Heart left ventricle (tissue), 16 donors: ENCODE measurements around the gene CAMK2B. TPM values are rescaled to one million over a fixed set of nuclear protein-coding genes. Genes with fewer than 3 reads are reported as not detected.
"Not testable (repeated sequence)": the region's sequence is repeated elsewhere in the genome, so short reads cannot be mapped to it uniquely, and the experiment has no call there.

ENCODE experiments used
- ATAC-seq, 4 donors: fragments of 200-7000 bp; cut with Tn5 transposase; one replicate each; pipeline ENCODE4 v1.9.1; 2020 to 2022; ENCODE audit warnings: moderate library complexity in 4 of 4, mild to moderate bottlenecking in 3 of 4, moderate number of reproducible peaks in 1 of 4
- DNase-seq, 5 donors: peaks; one replicate each; pipeline ENCODE4 v3.0.0-alpha.2; 2020
- H3K27ac ChIP-seq, 12 donors: fragments of 200-600 bp; sonication (generic) in 4 of 12; one replicate each; pipeline versions ENCODE4 v1.5.0 to v1.8.0; 2016 to 2022; ENCODE audit warnings: mild to moderate bottlenecking in 2 of 12
- H3K27me3 ChIP-seq, 9 donors: fragments of 200-600 bp; sonication (generic) in 2 of 9; one replicate each; pipeline versions ENCODE4 v1.5.1 to v1.8.0; 2016 to 2022; ENCODE audit warnings: mild to moderate bottlenecking in 3 of 9
- H3K36me3 ChIP-seq, 9 donors: fragments of 200-600 bp; sonication (generic) in 2 of 9; one replicate each; pipeline versions ENCODE4 v1.5.0 to v1.8.0; 2018 to 2022; ENCODE audit warnings: mild to moderate bottlenecking in 2 of 9
- H3K4me1 ChIP-seq, 12 donors: fragments of 200-600 bp; sonication (generic) in 4 of 12; one replicate each; pipeline versions ENCODE4 v1.5.0 to v1.8.0; 2016 to 2022; ENCODE audit warnings: mild to moderate bottlenecking in 3 of 12
- H3K4me3 ChIP-seq, 12 donors: fragments of 200-600 bp; sonication (generic) in 4 of 12; one replicate each; pipeline versions ENCODE4 v1.5.0 to v1.8.0; 2017 to 2022; ENCODE audit warnings: mild to moderate bottlenecking in 9 of 12, moderate library complexity in 4 of 12
- H3K9me3 ChIP-seq, 12 donors: fragments of 200-600 bp; sonication (generic) in 4 of 12; one replicate each; pipeline versions ENCODE4 v1.5.0 to v1.8.0; 2016 to 2022; ENCODE audit warnings: mild to moderate bottlenecking in 1 of 12
- CTCF ChIP-seq, 12 donors: fragments of 200-600 bp; sonication (generic) in 4 of 12; IDR thresholded peaks; one replicate each; pipeline versions ENCODE4 v1.5.0 to v1.8.0; 2018 to 2022; ENCODE audit warnings: antibody characterized with exemption in 12 of 12, mild to moderate bottlenecking in 5 of 12
- POLR2A ChIP-seq, 2 donors: fragments of 450-650 bp; IDR thresholded peaks; one replicate each; pipeline ENCODE4 v1.6.1; 2017; ENCODE audit warnings: antibody characterized with exemption in 2 of 2, mild to moderate bottlenecking in 2 of 2, moderate library complexity in 2 of 2
- WGBS, 4 donors: extraction: QIAGEN DNeasy Blood & Tissue Kit in 2 of 4; methylation state at CpG; one replicate each; pipeline versions ENCODE4 v1.1.5 to v1.1.7; 2013 to 2018; 5-methylcytosine and 5-hydroxymethylcytosine counted together
- intact Hi-C, 10 donors: fragments of 100-400 bp; cut with DNase I; formaldehyde crosslinking; loops; one replicate each; pipeline versions ENCODE4 v1.11.1 to v1.14.2; 2022
- polyA plus RNA-seq, 2 donors: library from polyadenylated mRNA; stranded (reverse); fragments of 200-250 nt; gene quantifications; one replicate each; pipeline ENCODE4 v1.2.3, GENCODE V29; 2013
- total RNA-seq, 9 donors: library from RNA; depleted of rRNA in 2 of 9; stranded (reverse); fragments of >200 nt in 2 of 9; fragmentation: NEBNext Ultra II Directional in 3 of 9; extraction: Animal tissue kit (Norgen Biotek cat#: 25700) in 3 of 9; gene quantifications; one replicate each; pipeline versions ENCODE4 v1.1.0 to v1.2.4, GENCODE V29; 2016 to 2023
- donor health status: ischemic (EF 13 %, LVEDD 7.1; RV severe dilation, severe dysfunction).
- donor health status: healthy with polysubstance abuse.
- donor health status: DM: no; HTN: yes; CAD: no.
- donor health status: DM: no; HTN: no; CAD: no.
- donor health status: ischemic (EF 25% LVEDD 6.9; RV normal size, moderate dysfunction).
- donor health status: ischemic (EF 25% LVEDD 5.7; RV mildly dilated, moderate dysfunction).
- donor health status: healthy.
- donor health status: DM: yes; HTN: yes; CAD: no.
- donor health status: ischemic (EF 35%, LVEDD 5.7; RV mildly dilated, moderate dysfunction).
- donor health status: nonischemic (EF 11% LVEDD 7.7; RV severe dilation, severe dysfunction).
- donor health status: DM: yes; HTN: yes; CAD: no.
- donor health status: PGD.
- donor health status: ischemic (EF 29% LVEDD 5.4; RV normal size, mild dysfunction).
- donor health status: nonischemic (EF 23%, LVEDD 6.1; RV moderate dilation, normal function).

The CAMK2B gene
- total and polyA plus RNA-seq, 11 donors: 35.7 to 141 (median 103) TPM

- H3K36me3 ChIP-seq: peaks cover 0 to 98% (median 90%) of the 10 kb centered on the region in 9 donors
- H3K4me3 ChIP-seq: no peak overlapping the region
- WGBS, 4 donors: 92 to 98% (median 95%) methylated on average over 7 of the region's 7 CpGs
- ATAC-seq (no peak), DNase-seq (no peak)
- no peaks in the 10 kb centered on the region for H3K9me3 ChIP-seq
- H3K27ac ChIP-seq: no peak overlapping the region
- intact Hi-C loops: loop anchor here in 2 of 10 donors (10.0 kb wide), 2 partner anchors 57 to 267 kb away; no protein-coding TSS in a partner anchor
- TF ChIP-seq POLR2A (IDR thresholded peaks at IDR 0.05) (no peak), CTCF (IDR thresholded peaks at IDR 0.05) (no peak)
- no peaks in the 10 kb centered on the region for H3K27me3 ChIP-seq
- peaks cover 0 to 12% (median under 1%) of the 10 kb centered on the region in 12 donors for H3K4me1 ChIP-seq
These were observed 117.3 kb downstream of the CAMK2B start for GRCh38 chr7:44208085-44208484.

- DNase-seq: no peak
- no peaks in the 10 kb centered on the region for H3K9me3 ChIP-seq
- no peak for ATAC-seq
- WGBS, 4 donors: 93 to 97% (median 95%) methylated on average over 5 of the region's 5 CpGs
- intact Hi-C loops: loop anchor here in 2 of 10 donors (10.0 kb wide), 2 partner anchors 59 to 269 kb away; no protein-coding TSS in a partner anchor
- no peak overlapping the region for H3K4me3 ChIP-seq
- TF ChIP-seq CTCF (IDR thresholded peaks at IDR 0.05) (no peak), POLR2A (IDR thresholded peaks at IDR 0.05) (no peak)
- H3K36me3 ChIP-seq: peaks cover 0 to 78% (median 70%) of the 10 kb centered on the region in 9 donors
- no peaks in the 10 kb centered on the region for H3K27me3 ChIP-seq
- H3K27ac ChIP-seq: no peak overlapping the region
- peaks cover 0 to 25% (median 16%) of the 10 kb centered on the region in 12 donors for H3K4me1 ChIP-seq
These were observed 119.4 kb downstream of the CAMK2B start for GRCh38 chr7:44206008-44206407.

- no peaks in the 10 kb centered on the region for H3K9me3 ChIP-seq
- peaks cover 0 to 37% (median 28%) of the 10 kb centered on the region in 9 donors for H3K36me3 ChIP-seq
- H3K27ac ChIP-seq: peak overlapping the region in 3 of 12 donors; percentile 82 to 87 (median 86)
- intact Hi-C loops: loop anchor here in 6 of 10 donors (5.0 to 10.0 kb wide), 5 partner anchors 63 to 273 kb away; partner anchors contain the start of gene POLM (in 1 of the 6)
- H3K4me3 ChIP-seq: peak overlapping the region in 11 of 12 donors; percentile 49 to 98 (median 83)
- H3K4me1 ChIP-seq: peaks cover 0 to 25% (median 16%) of the 10 kb centered on the region in 12 donors
- peak in 1 of 5 donors; percentile 4 for DNase-seq
- H3K27me3 ChIP-seq: peaks cover 0 to 6% (median 0%) of the 10 kb centered on the region in 9 donors
- TF ChIP-seq POLR2A (IDR thresholded peaks at IDR 0.05): no peak
- no peak for TF ChIP-seq CTCF (IDR thresholded peaks at IDR 0.05)
- WGBS, 4 donors: 30 to 38% (median 32%) methylated on average over 8 of the region's 8 CpGs
- no peak for ATAC-seq
These were observed 123.6 kb downstream of the CAMK2B start for GRCh38 chr7:44201813-44202212.

GRCh38 chr7:44200699-44201461 lies 124.5 kb downstream of the CAMK2B start, which contains the start of gene YKT6:
Gene YKT6, plus strand, starts transcription at chr7:44200978. Its CDS starts 158 bp downstream, at chr7:44201136.
- Histone ChIP-seq H3K27me3 (peaks cover 0 to 6% (median 0%) of the 10 kb centered on the region in 9 donors), H3K9me3 (no peaks in the 10 kb centered on the region), H3K4me3 (peak within 1 kb of the TSS; percentile 49 to 98 (median 82)), H3K27ac (peak within 1 kb of the TSS in 11 of 12 donors; percentile 40 to 87 (median 82)), H3K4me1 (peaks cover 0 to 25% (median 16%) of the 10 kb centered on the region in 12 donors), H3K36me3 (peaks cover 0 to 27% (median 18%) of the 10 kb centered on the region in 9 donors)
- DNase-seq (peak; percentile 92 to 95 (median 95)), ATAC-seq (peak; percentile 99)
- WGBS, 4 donors: 0 to 1% (median 0%) methylated on average over 32 to 58 of the region's 58 CpGs
- TF ChIP-seq POLR2A (IDR thresholded peaks at IDR 0.05) (peak in 1 of 2 donors; percentile 87), CTCF (IDR thresholded peaks at IDR 0.05) (peak; percentile 34 to 69 (median 48))
- intact Hi-C loops: loop anchor here in 6 of 10 donors (5.0 to 10.0 kb wide), 5 partner anchors 64 to 274 kb away; partner anchors contain the start of gene POLM (in 1 of the 6)

- Histone ChIP-seq H3K4me3 (peak overlapping the region in 5 of 12 donors; percentile 75 to 98 (median 81)), H3K4me1 (peaks cover 0 to 25% (median 16%) of the 10 kb centered on the region in 12 donors), H3K36me3 (peaks cover 0 to 20% (median 11%) of the 10 kb centered on the region in 9 donors)
- H3K27me3 ChIP-seq, H3K9me3 ChIP-seq, ATAC-seq, H3K27ac ChIP-seq, DNase-seq: not testable (repeated sequence)
- 77 to 86% methylated on average over 3 of the region's 3 CpGs; no CpG with 5 or more reads in 2 of the 4 donors for WGBS, 4 donors
- intact Hi-C loops: loop anchor here in 6 of 10 donors (5.0 to 10.0 kb wide), 5 partner anchors 65 to 275 kb away; partner anchors contain the start of gene POLM (in 1 of the 6)
These were observed 125.2 kb downstream of the CAMK2B start for GRCh38 chr7:44200163-44200562.
